ENCODE results near the gene CA6.

CA6 gene

DNA sequence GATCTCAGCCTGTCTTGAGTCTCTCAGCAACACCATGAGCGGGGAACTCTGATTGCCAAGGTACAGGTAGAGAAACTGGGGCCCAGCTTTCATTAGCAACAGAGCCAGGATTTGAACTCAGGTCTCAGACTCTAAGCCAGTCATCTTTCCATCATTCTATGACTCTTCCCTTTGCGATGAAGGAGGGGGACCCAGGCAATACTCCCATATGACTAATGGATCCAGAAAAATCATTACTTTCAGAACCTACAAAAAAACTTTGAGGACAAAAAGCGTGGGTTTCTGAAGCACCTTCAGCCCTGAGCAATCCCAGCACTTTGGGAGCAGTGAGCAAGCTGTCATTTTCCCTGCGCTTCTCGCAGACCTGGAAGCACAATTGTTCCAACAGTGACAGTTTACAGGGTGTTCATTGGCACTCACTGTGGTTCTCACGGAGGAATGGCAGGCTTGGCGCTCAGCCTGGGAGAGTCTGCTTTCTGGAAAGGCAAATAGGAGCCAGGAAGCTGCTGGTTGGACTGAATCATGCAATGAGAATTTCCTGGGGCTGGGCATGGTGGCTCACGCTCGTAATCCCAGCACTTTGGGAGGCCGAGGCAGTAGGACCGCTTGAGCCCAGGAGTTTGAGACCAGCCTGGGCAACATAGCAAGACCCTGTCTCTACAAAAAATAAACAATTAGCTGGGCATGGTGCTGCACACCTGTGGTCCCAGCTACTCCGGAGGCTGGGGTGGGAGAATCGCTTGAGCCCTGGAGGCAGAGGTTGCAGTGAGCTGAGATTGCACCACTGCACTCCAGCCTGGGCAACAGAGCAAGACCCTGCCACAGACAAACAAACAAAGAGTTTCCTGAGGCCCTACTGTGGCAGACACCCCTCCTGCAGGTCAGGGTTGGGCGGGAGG is 40.5 kb downstream of the CA6 start:
- TF ChIP-seq CTCF (IDR thresholded peaks at IDR 0.05) = no peak

DNA sequence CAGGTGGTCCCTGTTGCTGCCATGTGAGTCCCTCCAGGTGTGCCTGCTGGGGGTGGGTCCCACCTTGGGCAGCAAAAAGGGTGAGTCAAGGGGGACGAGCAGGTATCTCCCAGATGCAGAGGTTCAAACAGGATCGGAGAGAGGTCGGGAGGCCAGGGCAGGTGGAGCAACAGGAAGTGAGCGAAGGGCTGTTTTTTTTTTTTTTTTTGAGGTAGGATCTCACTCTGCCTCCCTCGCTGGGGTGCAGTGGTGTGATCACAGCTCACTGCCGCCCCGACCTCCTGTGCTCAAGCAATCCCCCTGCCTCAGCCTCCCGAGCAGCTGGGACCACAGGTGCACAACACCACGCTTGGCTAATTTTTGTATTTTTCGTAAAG is 41.1 kb downstream of the CA6 start:
- no peak for TF ChIP-seq CTCF (IDR thresholded peaks at IDR 0.05)

- TF ChIP-seq CTCF (IDR thresholded peaks at IDR 0.05) = peak; percentile 99
Measured at GRCh38 chr1:8987881-8988617, 42.4 kb downstream of the CA6 start.

DNA sequence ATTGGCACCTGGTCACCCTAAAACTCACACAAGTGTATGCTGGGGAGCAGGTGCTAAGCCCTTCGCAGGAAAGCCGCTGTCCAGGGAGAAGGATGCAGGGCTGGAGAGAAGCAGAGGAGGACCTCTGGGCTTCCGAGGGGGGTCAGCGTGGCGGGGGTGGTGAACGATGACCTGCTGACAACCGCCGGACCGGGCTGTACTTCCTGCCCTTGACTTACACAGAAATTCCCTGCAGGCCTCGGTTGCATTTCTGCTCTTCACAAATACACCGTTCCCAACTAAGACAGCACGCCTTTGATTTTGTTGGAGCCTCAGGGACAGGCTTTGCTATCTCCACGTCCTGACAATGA is 42.9 kb downstream of the CA6 start:
- no peak for TF ChIP-seq CTCF (IDR thresholded peaks at IDR 0.05)

- TF ChIP-seq CTCF (IDR thresholded peaks at IDR 0.05) = no peak
Measured at GRCh38 chr1:8989061-8989460, 43.4 kb downstream of the CA6 start.

GRCh38 chr1:8989821-8990220 is 44.2 kb downstream of the CA6 start:
- no peak for TF ChIP-seq CTCF (IDR thresholded peaks at IDR 0.05)

DNA sequence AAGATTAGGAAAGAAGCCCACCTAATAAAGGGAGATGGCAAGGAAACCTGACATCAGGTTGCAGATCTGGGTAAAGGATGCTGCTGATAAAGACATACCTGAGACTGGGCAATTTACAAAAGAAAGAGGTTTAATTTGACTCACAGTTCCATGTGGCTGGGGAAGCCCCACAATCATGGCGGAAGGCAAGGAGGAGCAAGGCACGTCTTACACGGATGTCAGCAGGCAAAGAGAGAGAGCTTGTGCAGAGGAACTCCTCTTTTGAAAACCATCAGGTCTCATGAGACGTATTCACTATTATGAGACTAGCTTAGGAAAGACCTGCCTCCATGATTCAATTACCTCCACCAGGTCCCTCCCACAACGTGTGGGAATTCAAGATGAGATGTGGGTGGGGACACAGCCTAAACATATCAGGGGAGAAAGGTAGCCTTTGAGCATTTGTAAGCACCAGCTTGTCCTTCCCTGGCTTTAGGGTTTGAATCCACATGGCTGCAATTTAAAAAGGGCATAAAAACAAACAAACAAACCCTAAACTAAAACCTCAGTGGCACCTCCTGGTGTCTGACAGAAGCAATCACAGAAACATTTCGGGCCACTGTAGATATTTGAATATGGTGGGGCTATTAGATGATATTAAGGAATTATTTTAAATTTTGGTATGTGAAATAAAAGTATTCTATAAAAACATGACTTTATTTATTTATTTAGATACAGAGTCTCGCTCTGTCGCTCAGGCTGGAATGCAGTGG is 47.4 kb downstream of the CA6 start:
- peak; percentile 27; the same call in 1 of the 2 replicates for TF ChIP-seq CTCF (IDR thresholded peaks at IDR 0.05)
